GM12801 (cell line): ENCODE measurements around the gene NRP2.

Experiments
- TF ChIP-seq, protein P1 (sequence below): IDR thresholded peaks from one replicate; pipeline ENCODE4 v1.5.1; 2011; ENCODE audit warnings: control low read depth; ENCODE audit not compliant: insufficient read length; ENCODE audit errors: extremely low read depth

Gene NRP2

DNA sequence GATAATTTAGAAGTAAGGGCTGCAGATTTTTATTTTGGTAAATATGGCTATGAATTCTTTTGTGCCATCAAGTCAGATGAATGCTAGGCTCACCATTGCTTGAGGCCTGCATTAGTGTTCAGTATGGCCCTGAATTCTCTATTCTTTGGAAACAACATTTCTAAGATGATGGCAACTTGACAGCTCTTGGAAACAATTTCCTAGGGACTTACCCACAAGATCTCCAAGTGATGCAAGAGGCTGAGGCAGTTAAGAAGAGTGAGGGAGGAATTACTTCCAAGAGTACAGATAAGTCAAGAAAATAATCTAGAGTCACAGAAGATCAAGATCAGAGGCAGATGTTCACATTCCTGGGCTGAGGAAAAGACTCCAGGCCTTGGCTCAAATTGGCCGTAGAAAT is 129.1 kb downstream of the NRP2 start:
- TF ChIP-seq, protein P1, sequence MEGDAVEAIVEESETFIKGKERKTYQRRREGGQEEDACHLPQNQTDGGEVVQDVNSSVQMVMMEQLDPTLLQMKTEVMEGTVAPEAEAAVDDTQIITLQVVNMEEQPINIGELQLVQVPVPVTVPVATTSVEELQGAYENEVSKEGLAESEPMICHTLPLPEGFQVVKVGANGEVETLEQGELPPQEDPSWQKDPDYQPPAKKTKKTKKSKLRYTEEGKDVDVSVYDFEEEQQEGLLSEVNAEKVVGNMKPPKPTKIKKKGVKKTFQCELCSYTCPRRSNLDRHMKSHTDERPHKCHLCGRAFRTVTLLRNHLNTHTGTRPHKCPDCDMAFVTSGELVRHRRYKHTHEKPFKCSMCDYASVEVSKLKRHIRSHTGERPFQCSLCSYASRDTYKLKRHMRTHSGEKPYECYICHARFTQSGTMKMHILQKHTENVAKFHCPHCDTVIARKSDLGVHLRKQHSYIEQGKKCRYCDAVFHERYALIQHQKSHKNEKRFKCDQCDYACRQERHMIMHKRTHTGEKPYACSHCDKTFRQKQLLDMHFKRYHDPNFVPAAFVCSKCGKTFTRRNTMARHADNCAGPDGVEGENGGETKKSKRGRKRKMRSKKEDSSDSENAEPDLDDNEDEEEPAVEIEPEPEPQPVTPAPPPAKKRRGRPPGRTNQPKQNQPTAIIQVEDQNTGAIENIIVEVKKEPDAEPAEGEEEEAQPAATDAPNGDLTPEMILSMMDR = no peak

DNA sequence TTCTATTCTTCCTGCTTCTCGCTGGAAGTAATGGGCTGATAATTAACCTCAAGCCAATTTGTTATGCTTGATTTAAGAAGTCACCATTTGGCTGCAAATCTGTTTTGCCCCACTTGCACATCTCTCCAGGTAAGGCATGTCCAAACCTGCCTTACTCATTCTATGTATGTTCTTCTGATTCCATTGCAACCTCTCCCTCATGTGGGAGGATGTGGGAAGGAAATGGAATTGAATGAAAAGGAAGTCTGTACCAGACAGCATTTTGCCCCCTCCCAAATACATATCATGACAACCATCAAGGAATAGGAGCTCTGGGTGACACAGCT is 131.7 kb downstream of the NRP2 start:
- TF ChIP-seq, protein P1 = no peak

DNA sequence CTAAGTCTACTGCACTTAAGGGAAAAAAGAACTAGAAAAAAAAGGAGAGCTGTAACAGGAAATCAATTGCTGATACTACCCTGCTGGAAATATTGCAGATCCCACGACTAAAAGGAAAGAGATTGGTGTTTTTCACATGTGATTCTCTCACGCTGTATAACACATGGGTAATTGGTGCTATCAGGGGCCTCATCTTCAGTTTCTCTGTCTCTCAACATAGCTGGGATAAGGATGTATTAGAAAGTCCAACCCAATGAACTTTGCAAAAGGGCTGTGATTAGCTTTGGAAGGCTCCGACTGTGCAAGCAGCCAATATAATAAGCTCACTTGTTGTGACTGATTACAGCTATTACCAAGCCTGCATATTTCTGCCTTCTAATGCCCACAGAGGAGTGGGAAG is 133.4 kb downstream of the NRP2 start:
- TF ChIP-seq, protein P1 = no peak

DNA sequence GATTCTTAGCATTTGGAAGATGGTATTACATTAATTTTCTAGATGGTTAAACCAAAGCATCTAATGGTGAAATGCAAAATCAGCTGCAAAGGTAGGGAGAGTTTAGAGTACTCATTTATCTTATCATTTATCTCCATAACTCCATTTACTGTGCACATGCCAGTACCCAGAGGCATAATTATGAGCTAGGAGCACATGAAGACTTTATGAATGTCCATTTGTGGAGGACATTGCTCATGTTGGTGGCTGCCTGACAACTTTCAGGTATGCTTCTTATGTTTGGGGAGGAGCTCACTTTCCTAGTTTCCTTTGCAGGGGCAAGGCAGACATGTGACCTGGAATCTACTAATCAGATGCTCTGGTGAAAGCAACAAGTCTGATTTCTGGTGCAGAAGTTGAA is 134.0 kb downstream of the NRP2 start:
- TF ChIP-seq, protein P1 = no peak

DNA sequence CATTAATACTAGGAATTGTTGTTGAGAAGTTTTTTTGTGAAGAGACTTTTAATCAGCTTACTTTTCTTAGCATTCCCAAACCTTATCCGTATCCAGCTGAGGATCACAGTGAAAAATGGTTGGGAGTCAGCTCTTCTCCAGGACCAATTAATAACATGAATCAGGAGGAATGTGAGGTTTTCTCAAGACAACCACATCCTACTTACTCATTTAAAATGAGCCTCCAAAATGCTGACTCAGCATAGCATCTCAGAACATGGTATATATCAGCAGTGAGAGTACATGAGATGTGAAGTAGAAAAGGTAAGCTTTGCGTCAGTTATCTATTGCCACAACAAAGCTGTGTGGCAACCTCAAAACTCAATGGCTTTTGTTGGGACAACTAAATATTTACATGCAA is 140.3 kb downstream of the NRP2 start:
- TF ChIP-seq, protein P1 = no peak

DNA sequence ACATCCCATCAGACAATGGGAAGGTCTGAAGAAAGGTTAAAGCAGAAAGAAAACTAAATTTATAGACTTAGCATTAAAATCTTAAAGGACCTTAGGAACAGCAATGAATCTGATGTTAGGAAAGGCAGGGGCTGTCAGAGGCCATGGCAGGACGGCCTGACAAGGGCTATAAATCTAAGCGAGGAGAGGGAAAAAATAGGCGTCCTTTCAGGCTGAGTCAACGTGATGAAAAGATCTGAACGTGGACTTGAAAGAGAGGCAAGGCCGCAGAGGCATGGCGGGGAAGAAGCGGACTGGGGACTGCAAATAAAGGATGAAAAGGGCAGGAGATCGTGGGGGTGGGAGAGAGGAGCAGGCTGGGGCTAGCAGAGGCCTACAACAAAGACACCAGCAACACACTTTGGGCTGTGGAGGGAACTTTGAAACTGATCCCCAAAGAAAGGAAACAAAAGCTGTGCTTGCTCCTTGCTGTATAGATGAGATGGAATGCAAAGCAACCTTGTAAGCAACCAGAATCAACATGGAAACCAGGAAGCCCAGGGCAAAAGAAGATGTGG is 145.6 kb downstream of the NRP2 start:
- TF ChIP-seq, protein P1 = no peak

DNA sequence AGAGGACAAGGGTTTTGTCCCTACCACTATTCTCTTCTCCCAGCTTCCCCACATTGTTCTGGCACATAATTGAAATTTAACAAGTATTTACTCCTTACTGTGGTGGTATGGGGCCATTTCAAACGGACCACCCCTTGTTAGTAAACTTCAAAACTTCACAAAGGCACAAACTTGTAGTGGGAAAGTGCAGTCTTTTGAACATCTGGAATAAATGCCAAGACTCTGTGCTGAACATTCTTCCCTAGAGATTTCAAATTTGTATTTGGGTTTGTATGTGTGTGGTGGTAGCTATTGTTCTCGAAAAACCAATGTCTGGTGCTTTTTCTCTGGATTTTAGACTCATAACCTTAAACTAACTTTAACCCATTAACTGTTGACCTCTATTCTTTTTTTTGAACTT is 151.6 kb downstream of the NRP2 start:
- TF ChIP-seq, protein P1 = no peak

DNA sequence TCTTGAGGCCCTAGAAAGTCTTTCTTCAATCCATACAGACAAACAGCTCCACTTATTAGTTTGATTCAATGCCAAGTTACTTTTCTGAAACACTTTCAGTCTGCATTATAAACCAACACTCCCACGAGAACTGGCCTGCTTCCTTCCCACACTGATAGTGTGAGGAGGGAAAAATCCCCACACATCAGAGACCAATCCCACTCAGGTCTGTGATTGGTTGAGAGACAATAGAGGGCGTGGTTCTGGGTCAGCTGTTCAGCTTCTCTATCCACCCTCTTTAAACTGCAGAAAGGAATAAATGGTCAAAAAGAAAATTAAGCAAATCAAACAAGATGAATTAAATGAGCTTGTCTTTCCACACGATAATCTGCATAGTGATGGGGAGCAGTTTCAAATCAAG is 152.5 kb downstream of the NRP2 start:
- TF ChIP-seq, protein P1 = no peak
